GM12892 (cell line): ENCODE data around the gene F2RL2.

Experiments used
- POLR2A ChIP-seq: IDR thresholded peaks from 2 replicates; pipeline ENCODE4 v1.6.1; 2011; ENCODE audit warnings: low read depth, low read length, control low read depth
- POLR2AphosphoS5 ChIP-seq: IDR thresholded peaks from 2 replicates; pipeline ENCODE4 v1.6.1; 2011; ENCODE audit warnings: low read depth, low read length, control low read depth
- TAF1 ChIP-seq: IDR thresholded peaks from 2 replicates; pipeline ENCODE4 v1.6.1; 2011; ENCODE audit warnings: low read depth, mild to moderate bottlenecking, control low read depth, low read length, borderline replicate concordance

DNA sequence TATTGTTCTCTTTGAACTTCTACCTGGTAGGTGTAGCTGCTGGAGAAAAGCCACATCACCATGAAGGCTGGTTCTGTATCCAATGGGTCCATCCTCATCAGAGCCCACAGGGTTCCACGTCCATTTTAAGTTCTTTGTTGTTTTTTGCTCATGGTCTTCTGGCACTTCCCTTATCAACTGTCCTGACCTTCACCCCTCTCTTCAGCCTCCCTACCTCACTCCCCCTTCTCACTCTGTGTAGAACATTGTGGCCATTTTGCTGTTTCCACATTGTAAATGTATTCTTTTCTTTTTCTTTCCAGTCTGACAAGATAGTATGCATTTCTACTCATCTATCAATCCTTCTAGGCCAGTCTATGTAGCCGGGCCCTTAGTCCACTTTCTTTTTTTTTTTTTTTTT lies 44.3 kb upstream of the F2RL2 start:
- TF ChIP-seq POLR2A, result no peak
- TF ChIP-seq POLR2AphosphoS5, result no peak
- no peak for TF ChIP-seq TAF1
